GM23338 (cell line): ENCODE results near the gene NTN4. TPM values are rescaled to one million over a fixed set of nuclear protein-coding genes. Genes with fewer than 3 reads are reported as not detected.

Experiments used
- ATAC-seq: fragments of 200-7000 bp; cut with Tn5 transposase; 3 replicates; pipeline ENCODE4 v1.9.1; 2020
- DNase-seq: peaks from one replicate; pipeline ENCODE4 v3.0.0-alpha.2; 2015; ENCODE audit warnings: low spot score
- H2AFZ ChIP-seq: fragments of 200-600 bp; sonication (generic); 2 replicates; pipeline ENCODE4 v1.8.0; 2016; ENCODE audit warnings: antibody characterized with exemption, mild to moderate bottlenecking, moderate library complexity
- H3F3A ChIP-seq: fragments of 200-600 bp; sonication (generic); replicated peaks from 2 replicates; pipeline ENCODE4 v1.8.0; 2017; ENCODE audit warnings: antibody characterized with exemption, mixed run types, low read depth
- H3K27ac ChIP-seq: fragments of 200-600 bp; sonication (generic); 2 replicates; pipeline ENCODE4 v1.6.1; 2016; ENCODE audit warnings: low read depth
- H3K27me3 ChIP-seq: fragments of 200-600 bp; sonication (generic); 2 replicates; pipeline ENCODE4 v1.8.0; 2016; ENCODE audit warnings: mild to moderate bottlenecking, mixed run types, moderate library complexity; ENCODE audit not compliant: insufficient read depth
- H3K36me3 ChIP-seq: fragments of 200-600 bp; sonication (generic); 2 replicates; pipeline ENCODE4 v1.8.0; 2016; ENCODE audit warnings: mild to moderate bottlenecking; ENCODE audit not compliant: insufficient read depth
- H3K4me1 ChIP-seq: fragments of 200-600 bp; sonication (generic); 2 replicates; pipeline ENCODE4 v1.8.0; 2016; ENCODE audit warnings: mild to moderate bottlenecking, moderate library complexity; ENCODE audit not compliant: insufficient read depth
- H3K4me2 ChIP-seq: fragments of 200-600 bp; sonication (generic); 2 replicates; pipeline ENCODE4 v1.7.1; 2017; ENCODE audit warnings: mixed run types
- H3K4me3 ChIP-seq: fragments of 200-600 bp; sonication (generic); 2 replicates; pipeline ENCODE4 v1.6.1; 2016; ENCODE audit warnings: mixed run types
- H3K79me2 ChIP-seq: fragments of 200-600 bp; sonication (generic); replicated peaks from 2 replicates; pipeline ENCODE4 v1.8.0; 2017; ENCODE audit warnings: mild to moderate bottlenecking; ENCODE audit not compliant: insufficient read depth
- H3K9me2 ChIP-seq: fragments of 200-600 bp; sonication (generic); 2 replicates; pipeline ENCODE4 v1.8.0; 2017; ENCODE audit not compliant: insufficient read depth
- H4K20me1 ChIP-seq: fragments of 200-600 bp; sonication (generic); replicated peaks from 2 replicates; pipeline ENCODE4 v1.8.0; 2017; ENCODE audit warnings: mild to moderate bottlenecking; ENCODE audit not compliant: insufficient read depth
- H3K27ac Mint-ChIP-seq: 2 replicates; pipeline ENCODE4 v1.8.0; 2020; ENCODE audit warnings: inconsistent platforms, mild to moderate bottlenecking, moderate library complexity, mixed read lengths
- H3K27me3 Mint-ChIP-seq: 3 replicates; pipeline ENCODE4 v1.8.0; 2022; ENCODE audit warnings: low read depth, mild to moderate bottlenecking, moderate library complexity, mixed read lengths, inconsistent platforms; ENCODE audit not compliant: insufficient read depth, poor library complexity
- H3K36me3 Mint-ChIP-seq: 3 replicates; pipeline ENCODE4 v1.8.0; 2021; ENCODE audit warnings: low read depth, mild to moderate bottlenecking, inconsistent platforms, moderate library complexity, mixed read lengths
- H3K4me1 Mint-ChIP-seq: 3 replicates; pipeline ENCODE4 v1.8.0; 2020; ENCODE audit warnings: mild to moderate bottlenecking, inconsistent platforms, mixed read lengths
- H3K4me3 Mint-ChIP-seq: 3 replicates; pipeline ENCODE4 v1.8.0; 2021; ENCODE audit warnings: moderate library complexity, mild to moderate bottlenecking, inconsistent platforms, mixed read lengths
- H3K9me3 Mint-ChIP-seq: 3 replicates; pipeline ENCODE4 v1.8.0; 2020; ENCODE audit warnings: moderate library complexity, mild to moderate bottlenecking, inconsistent platforms, mixed read lengths
- CREB1 ChIP-seq: fragments of 250-450 bp; sonication (Bioruptor Pico); IDR thresholded peaks from 2 replicates; pipeline ENCODE4 v1.5.0; 2020; ENCODE audit warnings: low read depth, mild to moderate bottlenecking, moderate library complexity
- EZH2phosphoT487 ChIP-seq: fragments of 200-600 bp; sonication (generic); IDR thresholded peaks from one replicate; pipeline ENCODE4 v1.8.1; 2018; ENCODE audit warnings: antibody characterized with exemption; ENCODE audit not compliant: unreplicated experiment
- NANOG ChIP-seq: IDR thresholded peaks from 2 replicates; pipeline ENCODE4 v1.6.1; 2016; ENCODE audit warnings: antibody characterized with exemption, borderline replicate concordance
- POLR2AphosphoS5 ChIP-seq: IDR thresholded peaks from 2 replicates; pipeline ENCODE4 v1.6.1; 2016; ENCODE audit warnings: antibody characterized with exemption, low read depth
- STAT1 ChIP-seq: IDR thresholded peaks from one replicate; pipeline ENCODE4 v1.6.1; 2016; ENCODE audit warnings: antibody characterized with exemption; ENCODE audit not compliant: unreplicated experiment
- ZNF114 ChIP-seq: fragments of 250-450 bp; sonication (Bioruptor Pico); IDR thresholded peaks from 2 replicates; pipeline ENCODE4 v1.5.0; 2020; ENCODE audit warnings: mild to moderate bottlenecking, moderate library complexity
- ZNF331 ChIP-seq: fragments of 250-450 bp; sonication (Bioruptor Pico); IDR thresholded peaks from 2 replicates; pipeline ENCODE4 v1.5.0; 2020; ENCODE audit warnings: low read depth, mild to moderate bottlenecking, moderate library complexity
- polyA plus RNA-seq: library from polyadenylated mRNA; unstranded; fragments of >200 nt; fragmentation: Nextera tagmentation; extraction: Ambion mirVana; gene quantifications from 2 replicates; pipeline ENCODE4 v1.2.1, GENCODE V29; 2016
- total RNA-seq: library from RNA; depleted of rRNA; stranded (reverse); fragments of >200 nt; shearing (Covaris generic); gene quantifications from 2 replicates; pipeline ENCODE4 v1.2.3, GENCODE V29; 2014
- TF ChIP-seq, protein P1 (sequence below): fragments of 250-450 bp; sonication (Bioruptor Pico); IDR thresholded peaks from 2 replicates; pipeline ENCODE4 v1.5.0; 2020; ENCODE audit warnings: mild to moderate bottlenecking, moderate library complexity
- TF ChIP-seq, protein P2 (sequence below), 2 experiments: fragments of 200-600 bp in 1 of 2; sonication (generic) in 1 of 2; conservative IDR thresholded peaks; 2 replicates each; pipeline versions ENCODE4 v1.5.1 to v1.6.1; 2016 to 2017; ENCODE audit warnings: antibody characterized with exemption in 2 of 2, low read depth in 2 of 2, mild to moderate bottlenecking in 2 of 2, moderate library complexity in 1 of 2
- TF ChIP-seq, protein P3 (sequence below): IDR thresholded peaks from one replicate; pipeline ENCODE4 v1.6.1; 2018; ENCODE audit warnings: antibody characterized with exemption; ENCODE audit not compliant: unreplicated experiment

NTN4 gene
- total and polyA plus RNA-seq, 2 experiments from 2014 or later, result 1.5 to 3.8 TPM

DNA sequence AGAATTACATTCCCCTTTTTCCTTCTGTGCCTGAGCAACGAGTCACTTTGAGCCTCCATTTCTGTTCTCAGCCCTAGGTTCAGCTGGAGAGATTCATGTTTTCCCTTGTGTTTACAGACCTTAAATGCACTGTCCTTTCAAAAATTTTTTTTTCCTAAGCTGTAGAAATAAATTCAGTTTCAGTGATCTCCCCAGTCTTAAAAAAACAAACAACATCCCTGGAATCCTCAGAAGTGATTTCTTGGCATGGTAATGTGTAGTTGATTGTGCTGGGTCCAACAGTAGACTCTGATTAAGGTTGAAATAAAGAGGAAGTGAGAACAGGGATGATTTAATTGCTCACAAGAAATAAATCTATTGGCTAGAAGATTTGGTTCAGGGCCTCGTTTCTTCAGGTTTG, 89.3 kb downstream of the NTN4 start (continued):
- TF ChIP-seq, protein P1, sequence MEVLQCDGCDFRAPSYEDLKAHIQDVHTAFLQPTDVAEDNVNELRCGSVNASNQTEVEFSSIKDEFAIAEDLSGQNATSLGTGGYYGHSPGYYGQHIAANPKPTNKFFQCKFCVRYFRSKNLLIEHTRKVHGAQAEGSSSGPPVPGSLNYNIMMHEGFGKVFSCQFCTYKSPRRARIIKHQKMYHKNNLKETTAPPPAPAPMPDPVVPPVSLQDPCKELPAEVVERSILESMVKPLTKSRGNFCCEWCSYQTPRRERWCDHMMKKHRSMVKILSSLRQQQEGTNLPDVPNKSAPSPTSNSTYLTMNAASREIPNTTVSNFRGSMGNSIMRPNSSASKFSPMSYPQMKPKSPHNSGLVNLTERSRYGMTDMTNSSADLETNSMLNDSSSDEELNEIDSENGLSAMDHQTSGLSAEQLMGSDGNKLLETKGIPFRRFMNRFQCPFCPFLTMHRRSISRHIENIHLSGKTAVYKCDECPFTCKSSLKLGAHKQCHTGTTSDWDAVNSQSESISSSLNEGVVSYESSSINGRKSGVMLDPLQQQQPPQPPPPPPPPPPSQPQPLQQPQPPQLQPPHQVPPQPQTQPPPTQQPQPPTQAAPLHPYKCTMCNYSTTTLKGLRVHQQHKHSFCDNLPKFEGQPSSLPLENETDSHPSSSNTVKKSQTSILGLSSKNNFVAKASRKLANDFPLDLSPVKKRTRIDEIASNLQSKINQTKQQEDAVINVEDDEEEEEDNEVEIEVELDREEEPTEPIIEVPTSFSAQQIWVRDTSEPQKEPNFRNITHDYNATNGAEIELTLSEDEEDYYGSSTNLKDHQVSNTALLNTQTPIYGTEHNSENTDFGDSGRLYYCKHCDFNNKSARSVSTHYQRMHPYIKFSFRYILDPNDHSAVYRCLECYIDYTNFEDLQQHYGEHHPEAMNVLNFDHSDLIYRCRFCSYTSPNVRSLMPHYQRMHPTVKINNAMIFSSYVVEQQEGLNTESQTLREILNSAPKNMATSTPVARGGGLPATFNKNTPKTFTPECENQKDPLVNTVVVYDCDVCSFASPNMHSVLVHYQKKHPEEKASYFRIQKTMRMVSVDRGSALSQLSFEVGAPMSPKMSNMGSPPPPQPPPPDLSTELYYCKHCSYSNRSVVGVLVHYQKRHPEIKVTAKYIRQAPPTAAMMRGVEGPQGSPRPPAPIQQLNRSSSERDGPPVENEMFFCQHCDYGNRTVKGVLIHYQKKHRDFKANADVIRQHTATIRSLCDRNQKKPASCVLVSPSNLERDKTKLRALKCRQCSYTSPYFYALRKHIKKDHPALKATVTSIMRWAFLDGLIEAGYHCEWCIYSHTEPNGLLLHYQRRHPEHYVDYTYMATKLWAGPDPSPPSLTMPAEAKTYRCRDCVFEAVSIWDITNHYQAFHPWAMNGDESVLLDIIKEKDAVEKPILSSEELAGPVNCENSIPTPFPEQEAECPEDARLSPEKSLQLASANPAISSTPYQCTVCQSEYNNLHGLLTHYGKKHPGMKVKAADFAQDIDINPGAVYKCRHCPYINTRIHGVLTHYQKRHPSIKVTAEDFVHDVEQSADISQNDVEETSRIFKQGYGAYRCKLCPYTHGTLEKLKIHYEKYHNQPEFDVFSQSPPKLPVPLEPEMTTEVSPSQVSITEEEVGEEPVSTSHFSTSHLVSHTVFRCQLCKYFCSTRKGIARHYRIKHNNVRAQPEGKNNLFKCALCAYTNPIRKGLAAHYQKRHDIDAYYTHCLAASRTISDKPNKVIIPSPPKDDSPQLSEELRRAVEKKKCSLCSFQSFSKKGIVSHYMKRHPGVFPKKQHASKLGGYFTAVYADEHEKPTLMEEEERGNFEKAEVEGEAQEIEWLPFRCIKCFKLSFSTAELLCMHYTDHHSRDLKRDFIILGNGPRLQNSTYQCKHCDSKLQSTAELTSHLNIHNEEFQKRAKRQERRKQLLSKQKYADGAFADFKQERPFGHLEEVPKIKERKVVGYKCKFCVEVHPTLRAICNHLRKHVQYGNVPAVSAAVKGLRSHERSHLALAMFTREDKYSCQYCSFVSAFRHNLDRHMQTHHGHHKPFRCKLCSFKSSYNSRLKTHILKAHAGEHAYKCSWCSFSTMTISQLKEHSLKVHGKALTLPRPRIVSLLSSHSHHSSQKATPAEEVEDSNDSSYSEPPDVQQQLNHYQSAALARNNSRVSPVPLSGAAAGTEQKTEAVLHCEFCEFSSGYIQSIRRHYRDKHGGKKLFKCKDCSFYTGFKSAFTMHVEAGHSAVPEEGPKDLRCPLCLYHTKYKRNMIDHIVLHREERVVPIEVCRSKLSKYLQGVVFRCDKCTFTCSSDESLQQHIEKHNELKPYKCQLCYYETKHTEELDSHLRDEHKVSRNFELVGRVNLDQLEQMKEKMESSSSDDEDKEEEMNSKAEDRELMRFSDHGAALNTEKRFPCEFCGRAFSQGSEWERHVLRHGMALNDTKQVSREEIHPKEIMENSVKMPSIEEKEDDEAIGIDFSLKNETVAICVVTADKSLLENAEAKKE (CRISPR knock-in tag), result no peak
- TF ChIP-seq EZH2phosphoT487 (no peak), ZNF331 (CRISPR knock-in tag) (no peak)
- TF ChIP-seq, protein P2, sequence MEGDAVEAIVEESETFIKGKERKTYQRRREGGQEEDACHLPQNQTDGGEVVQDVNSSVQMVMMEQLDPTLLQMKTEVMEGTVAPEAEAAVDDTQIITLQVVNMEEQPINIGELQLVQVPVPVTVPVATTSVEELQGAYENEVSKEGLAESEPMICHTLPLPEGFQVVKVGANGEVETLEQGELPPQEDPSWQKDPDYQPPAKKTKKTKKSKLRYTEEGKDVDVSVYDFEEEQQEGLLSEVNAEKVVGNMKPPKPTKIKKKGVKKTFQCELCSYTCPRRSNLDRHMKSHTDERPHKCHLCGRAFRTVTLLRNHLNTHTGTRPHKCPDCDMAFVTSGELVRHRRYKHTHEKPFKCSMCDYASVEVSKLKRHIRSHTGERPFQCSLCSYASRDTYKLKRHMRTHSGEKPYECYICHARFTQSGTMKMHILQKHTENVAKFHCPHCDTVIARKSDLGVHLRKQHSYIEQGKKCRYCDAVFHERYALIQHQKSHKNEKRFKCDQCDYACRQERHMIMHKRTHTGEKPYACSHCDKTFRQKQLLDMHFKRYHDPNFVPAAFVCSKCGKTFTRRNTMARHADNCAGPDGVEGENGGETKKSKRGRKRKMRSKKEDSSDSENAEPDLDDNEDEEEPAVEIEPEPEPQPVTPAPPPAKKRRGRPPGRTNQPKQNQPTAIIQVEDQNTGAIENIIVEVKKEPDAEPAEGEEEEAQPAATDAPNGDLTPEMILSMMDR (conservative IDR thresholded peaks at IDR 0.05; ENCODE audit: low read depth in 2 of 2), result no peak

DNA sequence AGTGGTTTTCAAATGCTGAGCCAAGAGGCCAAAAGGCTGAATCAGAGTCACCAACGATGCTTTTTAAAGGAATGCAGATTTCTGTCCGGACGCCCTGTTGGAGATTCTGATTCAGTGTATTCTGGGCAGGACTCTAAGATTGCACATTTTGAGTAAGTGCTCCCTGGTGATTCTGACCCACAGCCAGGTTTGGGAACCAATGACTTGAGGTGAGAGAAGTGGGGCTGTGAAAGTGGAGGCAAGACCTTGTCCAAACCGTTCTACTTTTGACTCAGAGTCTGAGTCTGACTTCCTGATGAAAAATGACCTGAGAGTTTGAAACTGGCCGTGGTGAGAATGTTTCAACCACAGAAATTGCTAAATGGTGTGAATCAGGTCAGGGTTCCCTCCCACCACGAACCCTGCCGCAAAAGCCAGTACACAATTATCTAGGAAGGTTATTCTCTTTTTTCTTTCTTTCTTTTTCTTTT, 90.2 kb downstream of the NTN4 start:
- Histone ChIP-seq H3K9me2 (no peaks in the 10 kb centered on the region), H2AFZ (no peak overlapping the region), H3K4me3 (no peak overlapping the region), H3K27me3 (no peaks in the 10 kb centered on the region), H3K79me2 (no peaks in the 10 kb centered on the region), H3K4me1 (peaks cover 4% of the 10 kb centered on the region; the same call in 1 of the 2 replicates), H3K27ac (no peak overlapping the region), H3K4me2 (no peak overlapping the region), H4K20me1 (no peaks in the 10 kb centered on the region), H3K36me3 (no peaks in the 10 kb centered on the region), H3F3A (no peaks in the 10 kb centered on the region)
- Mint-ChIP-seq H3K9me3 (no peaks in the 10 kb centered on the region), H3K4me3 (no peak overlapping the region), H3K36me3 (no peaks in the 10 kb centered on the region), H3K4me1 (peaks cover 5% of the 10 kb centered on the region; the same call in 2 of the 3 replicates), H3K27me3 (no peaks in the 10 kb centered on the region), H3K27ac (no peak overlapping the region)
- DNase-seq (no peak), ATAC-seq (no peak)
- TF ChIP-seq ZNF114 (no peak), STAT1 (no peak), POLR2AphosphoS5 (no peak), EZH2phosphoT487 (no peak), NANOG (no peak), CREB1 (CRISPR knock-in tag) (no peak)
- TF ChIP-seq, protein P3, sequence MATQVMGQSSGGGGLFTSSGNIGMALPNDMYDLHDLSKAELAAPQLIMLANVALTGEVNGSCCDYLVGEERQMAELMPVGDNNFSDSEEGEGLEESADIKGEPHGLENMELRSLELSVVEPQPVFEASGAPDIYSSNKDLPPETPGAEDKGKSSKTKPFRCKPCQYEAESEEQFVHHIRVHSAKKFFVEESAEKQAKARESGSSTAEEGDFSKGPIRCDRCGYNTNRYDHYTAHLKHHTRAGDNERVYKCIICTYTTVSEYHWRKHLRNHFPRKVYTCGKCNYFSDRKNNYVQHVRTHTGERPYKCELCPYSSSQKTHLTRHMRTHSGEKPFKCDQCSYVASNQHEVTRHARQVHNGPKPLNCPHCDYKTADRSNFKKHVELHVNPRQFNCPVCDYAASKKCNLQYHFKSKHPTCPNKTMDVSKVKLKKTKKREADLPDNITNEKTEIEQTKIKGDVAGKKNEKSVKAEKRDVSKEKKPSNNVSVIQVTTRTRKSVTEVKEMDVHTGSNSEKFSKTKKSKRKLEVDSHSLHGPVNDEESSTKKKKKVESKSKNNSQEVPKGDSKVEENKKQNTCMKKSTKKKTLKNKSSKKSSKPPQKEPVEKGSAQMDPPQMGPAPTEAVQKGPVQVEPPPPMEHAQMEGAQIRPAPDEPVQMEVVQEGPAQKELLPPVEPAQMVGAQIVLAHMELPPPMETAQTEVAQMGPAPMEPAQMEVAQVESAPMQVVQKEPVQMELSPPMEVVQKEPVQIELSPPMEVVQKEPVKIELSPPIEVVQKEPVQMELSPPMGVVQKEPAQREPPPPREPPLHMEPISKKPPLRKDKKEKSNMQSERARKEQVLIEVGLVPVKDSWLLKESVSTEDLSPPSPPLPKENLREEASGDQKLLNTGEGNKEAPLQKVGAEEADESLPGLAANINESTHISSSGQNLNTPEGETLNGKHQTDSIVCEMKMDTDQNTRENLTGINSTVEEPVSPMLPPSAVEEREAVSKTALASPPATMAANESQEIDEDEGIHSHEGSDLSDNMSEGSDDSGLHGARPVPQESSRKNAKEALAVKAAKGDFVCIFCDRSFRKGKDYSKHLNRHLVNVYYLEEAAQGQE, result no peak
